GM12892 (cell line): ENCODE results near the gene KIRREL3.

Source experiments
- POLR2A ChIP-seq: IDR thresholded peaks from 2 replicates; pipeline ENCODE4 v1.6.1; 2011; ENCODE audit warnings: low read depth, low read length, control low read depth
- POLR2AphosphoS5 ChIP-seq: IDR thresholded peaks from 2 replicates; pipeline ENCODE4 v1.6.1; 2011; ENCODE audit warnings: low read depth, low read length, control low read depth

- TF ChIP-seq POLR2AphosphoS5 (no peak), POLR2A (no peak)
These were observed 320.4 kb downstream of the KIRREL3 start for GRCh38 chr11:126680131-126680530.
